RWPE1 (cell line): ENCODE data around the gene RAB6B.

ENCODE experiments used
- CTCF ChIA-PET: fragments of 350-600 bp; sonication (Branson Sonifier 250); formaldehyde crosslinking; extraction: SDS; loops from one replicate; lab custom pipeline; 2021; lab: Yijun Ruan, JAX
- POLR2A ChIA-PET: fragments of 400-600 bp; formaldehyde crosslinking; extraction: SDS; loops from one replicate; lab custom pipeline; 2020; ENCODE audit warnings: antibody characterized with exemption; ENCODE audit not compliant: low non-redundant PET; lab: Yijun Ruan, JAX
- DNase-seq: peaks from one replicate; pipeline ENCODE4 v3.0.0; 2012; ENCODE audit warnings: low spot score
- H3K27ac ChIP-seq: fragments of 450-650 bp; 2 replicates; pipeline ENCODE4 v1.5.1; 2017
- CTCF ChIP-seq: fragments of 450-650 bp; conservative IDR thresholded peaks from 2 replicates; pipeline ENCODE4 v1.5.1; 2017; ENCODE audit warnings: low read depth, mild to moderate bottlenecking

Gene RAB6B

GRCh38 chr3:133833880-133834620, 61.6 kb downstream of the RAB6B start:
- TF ChIP-seq CTCF: no peak
- ChIA-PET POLR2A (no interaction called here), CTCF (no interaction called here)
- no peak for DNase-seq
- H3K27ac ChIP-seq: no peak overlapping the region

- POLR2A ChIA-PET: no interaction called here
- no peak for DNase-seq
- CTCF ChIA-PET: interaction anchor here (0.6 to 1.4 kb wide), 2 partner anchors 170 to 1461 kb away, joined by 3 to 6 read pairs; no protein-coding TSS in a partner anchor
- TF ChIP-seq CTCF: no peak
- H3K27ac ChIP-seq: no peak overlapping the region
Observed at GRCh38 chr3:133833267-133833666, 62.4 kb downstream of the RAB6B start.

GRCh38 chr3:133832802-133833144, 62.9 kb downstream of the RAB6B start:
- POLR2A ChIA-PET: no interaction called here
- no peak for DNase-seq
- CTCF ChIA-PET: interaction anchor here (0.6 to 1.4 kb wide), 2 partner anchors 169 to 1462 kb away, joined by 3 to 6 read pairs; no protein-coding TSS in a partner anchor
- no peak overlapping the region for H3K27ac ChIP-seq
- no peak for TF ChIP-seq CTCF

GRCh38 chr3:133831966-133832801, 63.5 kb downstream of the RAB6B start:
- TF ChIP-seq CTCF: no peak
- ChIA-PET CTCF (interaction anchor here (1.4 kb wide), 1 partner anchor 169 kb away, joined by 3 read pairs; no protein-coding TSS in a partner anchor), POLR2A (no interaction called here)
- no peak for DNase-seq
- no peak overlapping the region for H3K27ac ChIP-seq

- CTCF ChIA-PET: no interaction called here
Observed at GRCh38 chr3:133830071-133830470, 65.6 kb downstream of the RAB6B start.

More at GRCh38 chr3:133830071-133830470, 65.6 kb downstream of the RAB6B start:
- DNase-seq: no peak
- POLR2A ChIA-PET: no interaction called here
- no peak for TF ChIP-seq CTCF
- H3K27ac ChIP-seq: no peak overlapping the region
